Inflammatory macrophage (primary cell): ENCODE measurements around the gene NDUFA1.
"Not testable (repeated sequence)": the region's sequence is repeated elsewhere in the genome, so short reads cannot be mapped to it uniquely, and the experiment has no call there.

Experiments
- DNase-seq, 2 donors: peaks; one replicate each; pipeline ENCODE4 v3.0.0-alpha.2; 2020 to 2022

NDUFA1 gene

DNA sequence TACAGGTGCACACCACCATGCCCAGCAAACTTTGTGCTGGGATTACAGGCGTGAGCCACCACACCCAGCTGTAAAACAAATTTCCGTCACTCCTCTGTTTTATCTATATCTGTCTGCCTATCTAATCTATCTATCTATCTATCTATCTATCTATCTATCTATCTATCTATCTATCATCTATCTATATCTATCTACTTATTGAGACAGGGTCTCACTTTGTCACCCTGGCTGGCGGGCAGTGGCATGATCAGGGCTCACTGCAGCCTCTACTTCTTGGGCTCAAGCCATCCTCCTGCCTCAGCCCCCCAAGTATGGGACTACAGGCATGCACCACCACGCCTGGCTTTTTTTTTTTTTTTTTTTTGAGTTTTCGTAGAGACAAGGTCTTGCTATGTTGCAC is 44.7 kb downstream of the NDUFA1 start:
- DNase-seq, result no peak

DNA sequence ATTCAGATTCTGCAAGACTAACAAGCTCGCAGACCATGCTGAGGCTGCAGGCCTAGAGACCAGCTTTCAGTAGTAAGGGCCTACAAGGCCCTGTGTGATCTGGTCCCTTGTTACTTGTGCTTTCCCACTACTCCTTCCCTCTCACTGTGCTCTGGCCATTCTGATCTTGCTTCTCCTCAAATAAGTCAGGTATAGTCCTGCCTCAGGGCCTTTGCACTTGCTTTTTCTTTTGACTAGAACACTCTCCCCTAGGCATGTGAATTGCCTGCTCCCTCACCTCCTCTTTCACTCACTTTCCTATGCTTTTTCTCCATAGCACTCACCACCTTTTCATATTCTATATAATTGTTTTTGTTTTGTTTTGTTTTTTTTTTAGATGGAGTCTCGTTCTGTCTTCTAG is 46.2 kb downstream of the NDUFA1 start:
- no peak for DNase-seq

GRCh38 chrX:119919835-119920585 is 48.4 kb downstream of the NDUFA1 start:
- no peak for DNase-seq

GRCh38 chrX:119922391-119922790 is 50.8 kb downstream of the NDUFA1 start:
- not testable (repeated sequence) for DNase-seq
